RWPE2 (cell line): ENCODE measurements around the gene RSAD2.

Experiments used
- ATAC-seq: fragments of 200-7000 bp; cut with Tn5 transposase; 3 replicates; pipeline ENCODE4 v1.9.1; 2021; ENCODE audit warnings: low read depth
- DNase-seq: peaks from one replicate; pipeline ENCODE4 v3.0.0-alpha.2; 2020; ENCODE audit warnings: low spot score
- H3K27ac ChIP-seq: fragments of 450-650 bp; 2 replicates; pipeline ENCODE4 v1.5.1; 2017; ENCODE audit warnings: mild to moderate bottlenecking; ENCODE audit not compliant: poor library complexity, severe bottlenecking
- H3K27me3 ChIP-seq: fragments of 250-450 bp; sonication (Bioruptor Pico); 2 replicates; pipeline ENCODE4 v1.5.1; 2021; ENCODE audit warnings: mild to moderate bottlenecking, moderate library complexity; ENCODE audit not compliant: insufficient read depth, poor library complexity, severe bottlenecking
- H3K36me3 ChIP-seq: fragments of 250-450 bp; sonication (Bioruptor Pico); 2 replicates; pipeline ENCODE4 v1.5.1; 2020; ENCODE audit warnings: low read depth, mild to moderate bottlenecking, moderate library complexity
- H3K4me1 ChIP-seq: fragments of 250-450 bp; sonication (Bioruptor Pico); 2 replicates; pipeline ENCODE4 v1.5.1; 2021; ENCODE audit warnings: mild to moderate bottlenecking, moderate library complexity; ENCODE audit not compliant: insufficient read depth, poor library complexity, severe bottlenecking
- H3K4me3 ChIP-seq: fragments of 250-450 bp; sonication (Bioruptor Pico); 2 replicates; pipeline ENCODE4 v1.5.1; 2021; ENCODE audit warnings: mild to moderate bottlenecking, moderate library complexity; ENCODE audit not compliant: severe bottlenecking
- H3K9me3 ChIP-seq: fragments of 250-450 bp; sonication (Bioruptor Pico); 2 replicates; pipeline ENCODE4 v1.5.1; 2021; ENCODE audit warnings: mild to moderate bottlenecking, moderate library complexity; ENCODE audit not compliant: severe bottlenecking
- TF ChIP-seq, protein P1 (sequence below): fragments of 450-650 bp; IDR thresholded peaks from one replicate; pipeline ENCODE4 v1.5.1; 2017; ENCODE audit warnings: mild to moderate bottlenecking, moderate library complexity; ENCODE audit not compliant: poor library complexity, severe bottlenecking

RSAD2 gene

DNA sequence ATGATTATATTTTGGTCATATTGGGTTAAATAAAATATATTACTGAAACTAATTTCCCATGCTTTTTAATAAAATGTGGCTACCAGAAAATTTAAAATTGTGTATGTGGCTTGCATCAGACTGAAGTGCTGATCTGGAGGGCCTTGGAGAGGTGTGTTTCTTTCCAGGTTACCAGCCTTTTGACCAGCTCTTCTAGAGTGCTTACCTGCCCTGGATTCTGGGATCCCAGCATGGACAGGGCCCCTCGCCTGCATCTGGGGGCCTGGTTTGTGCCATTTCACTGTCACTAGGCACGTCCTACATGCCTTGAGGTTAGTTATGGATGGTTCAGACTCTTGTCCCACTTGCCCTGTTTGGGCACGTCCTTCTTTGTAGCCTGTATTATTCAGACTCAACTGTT, 50.2 kb downstream of the RSAD2 start:
- Histone ChIP-seq H3K27ac (no peak overlapping the region), H3K27me3 (no peaks in the 10 kb centered on the region), H3K4me1 (no peaks in the 10 kb centered on the region), H3K36me3 (no peaks in the 10 kb centered on the region), H3K4me3 (no peak overlapping the region), H3K9me3 (no peaks in the 10 kb centered on the region)
- DNase-seq = no peak
- TF ChIP-seq, protein P1, sequence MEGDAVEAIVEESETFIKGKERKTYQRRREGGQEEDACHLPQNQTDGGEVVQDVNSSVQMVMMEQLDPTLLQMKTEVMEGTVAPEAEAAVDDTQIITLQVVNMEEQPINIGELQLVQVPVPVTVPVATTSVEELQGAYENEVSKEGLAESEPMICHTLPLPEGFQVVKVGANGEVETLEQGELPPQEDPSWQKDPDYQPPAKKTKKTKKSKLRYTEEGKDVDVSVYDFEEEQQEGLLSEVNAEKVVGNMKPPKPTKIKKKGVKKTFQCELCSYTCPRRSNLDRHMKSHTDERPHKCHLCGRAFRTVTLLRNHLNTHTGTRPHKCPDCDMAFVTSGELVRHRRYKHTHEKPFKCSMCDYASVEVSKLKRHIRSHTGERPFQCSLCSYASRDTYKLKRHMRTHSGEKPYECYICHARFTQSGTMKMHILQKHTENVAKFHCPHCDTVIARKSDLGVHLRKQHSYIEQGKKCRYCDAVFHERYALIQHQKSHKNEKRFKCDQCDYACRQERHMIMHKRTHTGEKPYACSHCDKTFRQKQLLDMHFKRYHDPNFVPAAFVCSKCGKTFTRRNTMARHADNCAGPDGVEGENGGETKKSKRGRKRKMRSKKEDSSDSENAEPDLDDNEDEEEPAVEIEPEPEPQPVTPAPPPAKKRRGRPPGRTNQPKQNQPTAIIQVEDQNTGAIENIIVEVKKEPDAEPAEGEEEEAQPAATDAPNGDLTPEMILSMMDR = no peak
- ATAC-seq = no peak

DNA sequence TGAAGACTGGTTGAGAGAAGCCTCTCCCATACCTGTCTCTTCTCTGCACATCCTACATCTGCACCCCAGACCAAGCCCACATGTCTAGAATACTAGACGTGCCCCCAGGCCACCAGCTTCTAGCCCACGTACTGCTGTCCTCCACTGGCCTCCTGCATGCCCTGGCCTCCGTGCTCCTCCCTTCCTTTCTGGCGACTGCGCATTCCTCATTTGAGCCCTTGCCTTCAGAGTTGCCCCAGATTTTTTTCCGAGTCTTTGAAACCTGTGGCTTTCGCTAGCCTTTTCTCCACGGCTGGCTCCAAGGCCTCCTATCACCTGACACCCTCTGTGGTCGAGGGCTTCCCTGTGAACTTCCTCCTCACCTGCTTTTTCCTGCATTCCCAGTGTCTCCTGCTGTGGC, 50.9 kb downstream of the RSAD2 start:
- TF ChIP-seq, protein P1 = no peak
- Histone ChIP-seq H3K9me3 (no peaks in the 10 kb centered on the region), H3K4me1 (no peaks in the 10 kb centered on the region), H3K27me3 (no peaks in the 10 kb centered on the region), H3K27ac (no peak overlapping the region), H3K4me3 (no peak overlapping the region), H3K36me3 (no peaks in the 10 kb centered on the region)
- no peak for ATAC-seq
- DNase-seq = no peak

DNA sequence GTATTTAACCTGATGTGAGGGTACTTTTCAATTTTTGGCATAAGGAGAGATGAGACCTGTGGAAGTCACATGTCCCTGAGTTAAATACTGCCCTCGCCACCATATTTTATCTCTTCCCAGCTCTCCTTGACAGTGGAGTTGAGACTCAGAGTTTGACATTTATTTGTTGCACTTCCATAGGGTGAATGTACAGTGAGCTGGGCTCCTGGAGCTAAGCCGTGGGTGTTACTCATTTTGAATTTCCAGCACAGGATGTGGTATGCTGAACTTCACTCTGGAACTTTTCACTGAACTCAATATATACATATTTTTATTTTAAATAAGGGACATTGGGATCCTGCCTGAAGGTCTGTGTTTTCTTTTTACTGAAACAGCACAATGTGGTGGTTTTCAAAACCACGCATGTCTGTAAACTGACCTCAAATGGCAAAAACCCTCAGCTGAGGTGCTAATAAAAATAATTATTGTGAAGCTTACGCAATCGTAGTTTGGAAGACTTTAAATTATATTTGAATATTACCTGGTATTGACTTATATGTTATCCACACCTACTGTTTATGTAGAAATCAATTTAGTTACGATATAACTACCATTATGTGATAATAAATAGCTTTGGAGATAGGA, 51.7 kb downstream of the RSAD2 start:
- Histone ChIP-seq H3K36me3 (no peaks in the 10 kb centered on the region), H3K4me1 (no peaks in the 10 kb centered on the region), H3K27me3 (no peaks in the 10 kb centered on the region), H3K9me3 (no peaks in the 10 kb centered on the region), H3K27ac (no peak overlapping the region), H3K4me3 (no peak overlapping the region)
- TF ChIP-seq, protein P1 = no peak
- ATAC-seq (no peak), DNase-seq (no peak)

- Histone ChIP-seq H3K27me3 (no peaks in the 10 kb centered on the region), H3K4me1 (no peaks in the 10 kb centered on the region), H3K36me3 (no peaks in the 10 kb centered on the region), H3K4me3 (no peak overlapping the region), H3K27ac (no peak overlapping the region), H3K9me3 (no peaks in the 10 kb centered on the region)
- TF ChIP-seq, protein P1 = no peak
- ATAC-seq (no peak), DNase-seq (no peak)
Measured at GRCh38 chr2:6930923-6931647, 53.5 kb downstream of the RSAD2 start.

GRCh38 chr2:6931753-6932152, 54.2 kb downstream of the RSAD2 start:
- no peaks in the 10 kb centered on the region for H3K36me3 ChIP-seq
- no peaks in the 10 kb centered on the region for H3K9me3 ChIP-seq
- no peak for ATAC-seq
- no peak overlapping the region for H3K4me3 ChIP-seq
- TF ChIP-seq, protein P1 = no peak
- no peak for DNase-seq
- H3K27me3 ChIP-seq = no peaks in the 10 kb centered on the region
- H3K27ac ChIP-seq = no peak overlapping the region
- no peaks in the 10 kb centered on the region for H3K4me1 ChIP-seq
